PC-3 (cell line): ENCODE measurements around the gene RNF150. TPM values are rescaled to one million over a fixed set of nuclear protein-coding genes. Genes with fewer than 3 reads are reported as not detected.

Experiments
- ATAC-seq: fragments of 200-7000 bp; cut with Tn5 transposase; 2 replicates; pipeline ENCODE4 v1.9.1; 2020; ENCODE audit warnings: mild to moderate bottlenecking, moderate library complexity
- BruUV-seq: library from RNA; stranded (reverse); fragments of 400-500 nt; replicated peaks from 2 replicates; lab custom pipeline; 2021; lab: Mats Ljungman, UMichigan
- CTCF ChIA-PET: fragments of 300-600 bp; sonication (Branson Sonifier 250); formaldehyde crosslinking; loops from one replicate; lab custom pipeline; 2022; ENCODE audit warnings: antibody characterized with exemption; lab: Charles Lee
- POLR2A ChIA-PET: fragments of 300-600 bp; sonication (Branson Sonifier 250); formaldehyde crosslinking; loops from one replicate; lab custom pipeline; 2022; ENCODE audit warnings: antibody characterized with exemption; ENCODE audit not compliant: unreplicated experiment; lab: Charles Lee
- DNase-seq: peaks from one replicate; pipeline ENCODE4 v3.0.0-alpha.2; 2015
- H2AFZ ChIP-seq: fragments of 300-600 bp; sonication (generic); 2 replicates; pipeline ENCODE4 v1.6.0; 2016; ENCODE audit warnings: antibody characterized with exemption, low read length
- H3F3A ChIP-seq: fragments of 300-600 bp; sonication (generic); one replicate; pipeline ENCODE4 v1.6.0; 2017; ENCODE audit warnings: antibody characterized with exemption, low read length, control low read depth, mild to moderate bottlenecking; ENCODE audit not compliant: unreplicated experiment
- H3K27ac ChIP-seq: fragments of 300-600 bp; sonication (generic); 2 replicates; pipeline ENCODE4 v1.5.1; 2016; ENCODE audit warnings: mild to moderate bottlenecking, low read length
- H3K27me3 ChIP-seq: fragments of 300-600 bp; sonication (generic); 2 replicates; pipeline ENCODE4 v1.6.1; 2016; ENCODE audit warnings: low read length, mixed read lengths
- H3K36me3 ChIP-seq: fragments of 300-600 bp; sonication (generic); 2 replicates; pipeline ENCODE4 v1.6.1; 2016; ENCODE audit warnings: low read depth, mixed run types, low read length, mixed read lengths
- H3K4me1 ChIP-seq: fragments of 300-600 bp; sonication (generic); 2 replicates; pipeline ENCODE4 v1.5.1; 2016; ENCODE audit warnings: low read length; ENCODE audit not compliant: insufficient read depth
- H3K4me2 ChIP-seq: fragments of 300-600 bp; sonication (generic); 2 replicates; pipeline ENCODE4 v1.6.0; 2016; ENCODE audit warnings: low read length
- H3K4me3 ChIP-seq: fragments of 300-600 bp; sonication (generic); 2 replicates; pipeline ENCODE4 v1.5.1; 2016; ENCODE audit warnings: mild to moderate bottlenecking, low read length, mixed read lengths
- H3K79me2 ChIP-seq: fragments of 300-600 bp; sonication (generic); 2 replicates; pipeline ENCODE4 v1.6.1; 2017; ENCODE audit warnings: low read length, mixed read lengths
- H3K9ac ChIP-seq: fragments of 300-600 bp; sonication (generic); 2 replicates; pipeline ENCODE4 v1.6.0; 2016; ENCODE audit warnings: mild to moderate bottlenecking, low read length
- H3K9me2 ChIP-seq: fragments of 300-600 bp; sonication (generic); replicated peaks from 2 replicates; pipeline ENCODE4 v1.6.1; 2016; ENCODE audit warnings: mixed run types, low read length, mixed read lengths
- H3K9me3 ChIP-seq: fragments of 300-600 bp; sonication (generic); 2 replicates; pipeline ENCODE4 v1.6.1; 2016; ENCODE audit warnings: low read length, mixed read lengths
- H4K20me1 ChIP-seq: fragments of 300-600 bp; sonication (generic); 2 replicates; pipeline ENCODE4 v1.6.1; 2016; ENCODE audit warnings: low read length, mixed read lengths
- CTCF ChIP-seq: fragments of 300-600 bp; sonication (generic); conservative IDR thresholded peaks from 2 replicates; pipeline ENCODE4 v1.5.1; 2017; ENCODE audit warnings: antibody characterized with exemption, low read depth, mild to moderate bottlenecking, low read length
- EZH2 ChIP-seq: fragments of 300-600 bp; sonication (generic); IDR thresholded peaks from one replicate; pipeline ENCODE4 v1.6.1; 2017; ENCODE audit warnings: antibody characterized with exemption, mild to moderate bottlenecking, low read length; ENCODE audit not compliant: unreplicated experiment
- EZH2phosphoT487 ChIP-seq: fragments of 300-600 bp; sonication (generic); IDR thresholded peaks from 2 replicates; pipeline ENCODE4 v1.6.1; 2018; ENCODE audit warnings: mild to moderate bottlenecking, antibody characterized with exemption, low read length, borderline replicate concordance
- intact Hi-C: fragments of 100-400 bp; cut with micrococcal nuclease; formaldehyde crosslinking; loops from 2 replicates; pipeline ENCODE4 v1.9.0; 2023
- total RNA-seq: library from RNA; depleted of rRNA; stranded (reverse); fragments of >200 nt; gene quantifications from 2 replicates; pipeline ENCODE4 v1.2.3, GENCODE V29; 2014

RNF150 gene
- total RNA-seq, 1 experiment from 2014 or later, result 0.55 TPM

GRCh38 chr4:140906993-140907962, 226.0 kb downstream of the RNF150 start:
- Histone ChIP-seq H3K9me3 (no peaks in the 10 kb centered on the region), H3K9me2 (no peaks in the 10 kb centered on the region), H3K79me2 (no peaks in the 10 kb centered on the region), H4K20me1 (no peaks in the 10 kb centered on the region), H3K27ac (no peak overlapping the region), H3K4me3 (no peak overlapping the region), H3K9ac (no peak overlapping the region), H3F3A (no peaks in the 10 kb centered on the region), H3K36me3 (no peaks in the 10 kb centered on the region), H3K4me1 (no peaks in the 10 kb centered on the region), H2AFZ (no peak overlapping the region), H3K27me3 (peaks cover 40% of the 10 kb centered on the region), H3K4me2 (no peak overlapping the region)
- ChIA-PET CTCF (no interaction called here), POLR2A (no interaction called here)
- DNase-seq (no peak), ATAC-seq (no peak)
- no TSS peak for BruUV-seq
- intact Hi-C loops, result no loop called here
- TF ChIP-seq CTCF, result no peak
- no peak for TF ChIP-seq EZH2phosphoT487
- TF ChIP-seq EZH2, result no peak

GRCh38 chr4:140904904-140905303, 228.4 kb downstream of the RNF150 start:
- H3K9ac ChIP-seq, result no peak overlapping the region
- H3K27me3 ChIP-seq, result peaks cover 50% of the 10 kb centered on the region
- no peaks in the 10 kb centered on the region for H3F3A ChIP-seq
- H3K9me3 ChIP-seq, result no peaks in the 10 kb centered on the region
- DNase-seq, result no peak
- no peaks in the 10 kb centered on the region for H3K36me3 ChIP-seq
- H4K20me1 ChIP-seq, result no peaks in the 10 kb centered on the region
- intact Hi-C loops, result no loop called here
- ChIA-PET POLR2A (no interaction called here), CTCF (no interaction called here)
- no peak overlapping the region for H3K4me3 ChIP-seq
- ATAC-seq, result no peak
- H3K9me2 ChIP-seq, result no peaks in the 10 kb centered on the region
- TF ChIP-seq EZH2phosphoT487, result no peak
- TF ChIP-seq EZH2, result no peak
- no peak for TF ChIP-seq CTCF
- no peak overlapping the region for H3K27ac ChIP-seq
- no peak overlapping the region for H2AFZ ChIP-seq
- no peak overlapping the region for H3K4me2 ChIP-seq
- H3K4me1 ChIP-seq, result no peaks in the 10 kb centered on the region
- no TSS peak for BruUV-seq
- H3K79me2 ChIP-seq, result no peaks in the 10 kb centered on the region
